Omental fat pad (tissue), 4 donors: ENCODE data around the gene RAB36. TPM values are rescaled to one million over a fixed set of nuclear protein-coding genes. Genes with fewer than 3 reads are reported as not detected.

Experiments
- ATAC-seq: fragments of 150-250 bp; one replicate; pipeline ENCODE4 v1.9.1; 2016; ENCODE audit warnings: mild to moderate bottlenecking, moderate library complexity; ENCODE audit not compliant: low FRiP score
- DNase-seq: peaks from one replicate; pipeline ENCODE4 v3.0.0-alpha.2; 2019; ENCODE audit warnings: low spot score
- total RNA-seq, 4 donors: library from RNA; depleted of rRNA; stranded (reverse); fragments of >200 nt; gene quantifications; one replicate each; pipeline ENCODE4 v1.1.0, GENCODE V29; 2016
- TF ChIP-seq, protein P1 (sequence below), 3 donors: fragments of 450-650 bp; IDR thresholded peaks; one replicate each; pipeline ENCODE4 v1.5.1; 2016 to 2017; ENCODE audit warnings: antibody characterized with exemption in 3 of 3, mild to moderate bottlenecking in 3 of 3, moderate library complexity in 2 of 3

RAB36 gene
- total RNA-seq, 4 donors from 2014 or later = 1.6 to 5.7 (median 2.9) TPM

GRCh38 chr22:23154461-23154860 lies 9.2 kb downstream of the RAB36 start:
- TF ChIP-seq, protein P1, sequence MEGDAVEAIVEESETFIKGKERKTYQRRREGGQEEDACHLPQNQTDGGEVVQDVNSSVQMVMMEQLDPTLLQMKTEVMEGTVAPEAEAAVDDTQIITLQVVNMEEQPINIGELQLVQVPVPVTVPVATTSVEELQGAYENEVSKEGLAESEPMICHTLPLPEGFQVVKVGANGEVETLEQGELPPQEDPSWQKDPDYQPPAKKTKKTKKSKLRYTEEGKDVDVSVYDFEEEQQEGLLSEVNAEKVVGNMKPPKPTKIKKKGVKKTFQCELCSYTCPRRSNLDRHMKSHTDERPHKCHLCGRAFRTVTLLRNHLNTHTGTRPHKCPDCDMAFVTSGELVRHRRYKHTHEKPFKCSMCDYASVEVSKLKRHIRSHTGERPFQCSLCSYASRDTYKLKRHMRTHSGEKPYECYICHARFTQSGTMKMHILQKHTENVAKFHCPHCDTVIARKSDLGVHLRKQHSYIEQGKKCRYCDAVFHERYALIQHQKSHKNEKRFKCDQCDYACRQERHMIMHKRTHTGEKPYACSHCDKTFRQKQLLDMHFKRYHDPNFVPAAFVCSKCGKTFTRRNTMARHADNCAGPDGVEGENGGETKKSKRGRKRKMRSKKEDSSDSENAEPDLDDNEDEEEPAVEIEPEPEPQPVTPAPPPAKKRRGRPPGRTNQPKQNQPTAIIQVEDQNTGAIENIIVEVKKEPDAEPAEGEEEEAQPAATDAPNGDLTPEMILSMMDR (IDR thresholded peaks at IDR 0.05) = no peak
- DNase-seq (no peak), ATAC-seq (no peak)

- TF ChIP-seq, protein P1 (IDR thresholded peaks at IDR 0.05) = no peak
- ATAC-seq (no peak), DNase-seq (no peak)
Measured at GRCh38 chr22:23155143-23155542, 9.9 kb downstream of the RAB36 start.

- TF ChIP-seq, protein P1 (IDR thresholded peaks at IDR 0.05) = no peak
- DNase-seq (no peak), ATAC-seq (no peak)
Measured at GRCh38 chr22:23155831-23156230, 10.6 kb downstream of the RAB36 start.

- no peak for DNase-seq
- no peak for ATAC-seq
- TF ChIP-seq, protein P1 (IDR thresholded peaks at IDR 0.05) = no peak
Measured at GRCh38 chr22:23156286-23156685, 11.0 kb downstream of the RAB36 start.

DNA sequence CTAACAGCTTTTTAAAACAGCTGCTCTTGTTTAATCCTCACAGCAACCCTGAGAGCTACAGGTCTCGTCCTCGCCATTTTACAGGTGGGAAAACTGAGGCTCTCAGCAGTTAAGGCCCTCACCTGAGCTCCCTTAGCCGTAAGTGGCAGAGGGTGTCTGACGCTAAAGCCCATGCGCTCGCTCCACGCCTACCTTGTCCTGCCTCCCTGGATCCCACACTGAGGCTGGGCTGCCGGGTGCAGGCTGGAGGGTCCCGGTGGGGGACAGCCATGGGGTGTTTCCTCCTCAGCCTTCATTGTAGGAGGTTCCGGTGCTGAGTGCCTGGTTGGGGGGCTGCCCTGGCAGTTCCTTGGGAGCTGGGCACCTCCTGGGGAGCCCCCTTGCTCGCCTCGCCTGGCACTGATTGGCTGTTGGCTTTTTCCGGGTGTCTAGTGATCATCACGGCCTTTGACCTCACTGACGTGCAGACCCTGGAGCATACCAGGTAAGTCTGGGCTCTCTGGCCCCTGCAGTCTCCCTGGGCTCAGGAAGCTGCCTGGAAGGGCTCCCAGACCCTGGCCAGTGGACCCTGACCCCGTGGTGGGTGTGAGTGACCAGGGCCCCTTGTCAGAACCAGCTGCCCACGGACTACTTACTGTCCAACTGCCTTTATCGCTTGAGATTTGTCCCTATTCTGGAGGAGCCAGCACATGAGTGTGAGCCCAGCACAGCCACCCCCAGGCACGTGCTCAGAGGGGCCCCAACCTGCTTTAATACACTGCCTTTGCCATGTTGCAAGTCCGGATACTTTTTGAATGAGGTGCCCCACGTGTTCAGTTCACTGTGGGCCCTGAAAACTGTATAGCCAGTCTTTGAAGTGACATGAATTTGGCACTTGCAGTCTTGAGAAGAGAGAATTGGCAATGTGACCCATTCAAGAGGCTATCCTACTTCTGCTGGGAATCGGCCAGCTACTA lies 12.6 kb downstream of the RAB36 start:
- TF ChIP-seq, protein P1 (IDR thresholded peaks at IDR 0.05) = no peak
- DNase-seq (no peak), ATAC-seq (no peak)

DNA sequence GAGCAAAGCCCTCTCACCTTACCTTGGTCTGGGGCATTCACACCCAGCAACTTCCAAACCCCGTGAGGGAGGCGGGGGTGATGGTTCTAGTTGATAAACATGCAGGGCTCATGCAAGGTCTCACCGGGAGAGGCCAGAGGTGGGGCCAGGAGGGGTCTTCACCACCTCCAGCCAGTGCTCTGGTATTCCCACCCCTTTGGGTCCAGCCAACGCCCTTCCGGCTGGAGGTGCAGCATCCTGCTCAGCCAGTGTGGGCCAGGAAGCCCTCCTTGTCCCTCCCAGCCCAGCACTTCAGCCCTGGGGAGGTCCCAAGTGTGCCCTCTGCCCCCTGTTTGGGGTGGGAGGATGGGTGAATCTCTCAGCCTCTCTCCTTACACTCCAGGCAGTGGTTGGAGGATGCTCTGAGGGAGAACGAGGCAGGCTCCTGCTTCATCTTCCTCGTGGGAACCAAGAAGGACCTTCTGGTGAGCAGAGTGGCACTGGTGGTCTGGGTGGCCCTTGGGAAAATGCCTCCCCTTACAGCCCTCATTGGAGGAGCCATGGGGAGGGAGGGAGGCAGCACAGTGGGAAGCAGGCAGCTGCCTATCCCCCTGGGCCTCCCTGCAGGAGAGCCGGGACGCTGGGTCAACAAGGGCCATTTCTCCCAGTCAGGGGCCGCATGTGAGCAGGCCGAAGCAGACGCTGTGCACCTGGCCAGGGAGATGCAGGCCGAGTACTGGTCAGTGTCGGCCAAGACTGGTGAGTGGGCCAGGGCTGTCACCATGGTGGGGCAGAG lies 13.4 kb downstream of the RAB36 start:
- no peak for DNase-seq
- ATAC-seq = no peak
- TF ChIP-seq, protein P1 (IDR thresholded peaks at IDR 0.05) = no peak
